Measurements from ENCODE around the gene DOK6.

- TF ChIP-seq CTCF (conservative IDR thresholded peaks at IDR 0.05) (no peak), ZFX (IDR thresholded peaks at IDR 0.05) (no peak)
These were observed 1.9 kb downstream of the DOK6 start for GRCh38 chr18:69402533-69402989.
